Measurements from ENCODE around the gene C17orf107. TPM values are rescaled to one million over a fixed set of nuclear protein-coding genes. Genes with fewer than 3 reads are reported as not detected.

The C17orf107 gene
- total and polyA plus RNA-seq, 9 of the 15 experiments (the other 6 are each of a cell fraction or from before 2014, with no cell fraction given): 0.05 to 0.29 (median 0.07) TPM; not detected in 4

DNA sequence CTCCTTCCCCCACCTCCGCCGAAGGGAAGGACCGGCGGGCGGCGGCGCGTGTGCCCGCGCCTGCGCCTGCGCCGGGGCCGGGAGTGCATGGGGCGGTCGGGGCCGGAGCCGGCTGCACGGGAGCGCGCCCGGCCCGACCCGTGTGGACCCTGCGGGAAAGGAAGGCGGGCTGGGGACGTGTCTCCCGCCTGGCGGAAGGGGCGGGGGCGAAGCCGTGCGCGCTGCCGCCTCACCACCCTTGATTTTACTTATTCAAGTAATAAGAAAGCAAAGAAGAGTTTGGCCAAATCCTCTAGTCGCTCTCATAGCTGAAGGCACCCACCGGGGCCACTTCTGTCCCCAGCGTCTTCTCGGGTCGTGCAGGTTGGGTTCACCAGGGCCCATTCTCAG is 49.6 kb downstream of the C17orf107 start (continued):
- TF ChIP-seq AFF4 (CRISPR knock-in tag; IDR thresholded peaks at IDR 0.05) (0 out of 2 replicates have a peak, but pooled peaks have one; percentile 1), PHTF2 (CRISPR knock-in tag; IDR thresholded peaks at IDR 0.05) (no peak), XRCC5 (IDR thresholded peaks at IDR 0.05; ENCODE audit: low read depth, low read length) (no peak), KAT2B (IDR thresholded peaks at IDR 0.05; ENCODE audit: low read depth, low read length) (no peak), PTRF (tag; IDR thresholded peaks at IDR 0.05) (no peak), ZNF586 (CRISPR knock-in tag; conservative IDR thresholded peaks at IDR 0.05) (no peak), TSC22D4 (tag; IDR thresholded peaks at IDR 0.05) (no peak), ETS1 (conservative IDR thresholded peaks at IDR 0.05; ENCODE audit: control insufficient read depth, low read depth, low read length) (0 out of 2 replicates have a peak, but pooled peaks have one; percentile 49), RBM25 (IDR thresholded peaks at IDR 0.05; ENCODE audit: low read depth, low read length, severe bottlenecking) (no peak), HEY1 (CRISPR knock-in tag; IDR thresholded peaks at IDR 0.05; ENCODE audit: borderline replicate concordance) (no peak), CSDE1 (IDR thresholded peaks at IDR 0.05) (no peak), CEBPG (CRISPR knock-in tag; IDR thresholded peaks at IDR 0.05) (no peak), CEBPG (tag; conservative IDR thresholded peaks at IDR 0.05 in 1 of 2, IDR thresholded peaks at IDR 0.05 in 1 of 2) (peak in 1 of 2 experiments; percentile 2; a peak in 1 of 4 replicates), NCOR1 (IDR thresholded peaks at IDR 0.05) (no peak), TRIM24 (IDR thresholded peaks at IDR 0.05) (no peak), ZNF146 (CRISPR knock-in tag; IDR thresholded peaks at IDR 0.05; ENCODE audit: unreplicated experiment) (no peak), EZH2 (IDR thresholded peaks at IDR 0.05; ENCODE audit: borderline replicate concordance, low read depth, low read length) (no peak), FOXA1 (IDR thresholded peaks at IDR 0.05; ENCODE audit: borderline replicate concordance) (no peak), YY1 (IDR thresholded peaks at IDR 0.05; ENCODE audit: borderline replicate concordance in 1 of 3, control insufficient read depth in 1 of 3, extremely low read depth in 1 of 3, insufficient read depth in 3 of 3, insufficient read length in 1 of 3, insufficient replicate concordance in 2 of 3, low read depth in 1 of 3, low read length in 2 of 3) (peak in 1 of 3 experiments; percentile 2), CTBP1 (IDR thresholded peaks at IDR 0.05; ENCODE audit: borderline replicate concordance) (peak; percentile 32; the same call in 1 of the 2 replicates)
- TF ChIP-seq, protein P1, sequence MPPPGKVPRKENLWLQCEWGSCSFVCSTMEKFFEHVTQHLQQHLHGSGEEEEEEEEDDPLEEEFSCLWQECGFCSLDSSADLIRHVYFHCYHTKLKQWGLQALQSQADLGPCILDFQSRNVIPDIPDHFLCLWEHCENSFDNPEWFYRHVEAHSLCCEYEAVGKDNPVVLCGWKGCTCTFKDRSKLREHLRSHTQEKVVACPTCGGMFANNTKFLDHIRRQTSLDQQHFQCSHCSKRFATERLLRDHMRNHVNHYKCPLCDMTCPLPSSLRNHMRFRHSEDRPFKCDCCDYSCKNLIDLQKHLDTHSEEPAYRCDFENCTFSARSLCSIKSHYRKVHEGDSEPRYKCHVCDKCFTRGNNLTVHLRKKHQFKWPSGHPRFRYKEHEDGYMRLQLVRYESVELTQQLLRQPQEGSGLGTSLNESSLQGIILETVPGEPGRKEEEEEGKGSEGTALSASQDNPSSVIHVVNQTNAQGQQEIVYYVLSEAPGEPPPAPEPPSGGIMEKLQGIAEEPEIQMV (tag; conservative IDR thresholded peaks at IDR 0.05; ENCODE audit: low read depth): no peak
- TF ChIP-seq, protein P2, sequence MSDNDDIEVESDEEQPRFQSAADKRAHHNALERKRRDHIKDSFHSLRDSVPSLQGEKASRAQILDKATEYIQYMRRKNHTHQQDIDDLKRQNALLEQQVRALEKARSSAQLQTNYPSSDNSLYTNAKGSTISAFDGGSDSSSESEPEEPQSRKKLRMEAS (CRISPR knock-in tag; IDR thresholded peaks at IDR 0.05): no peak
